ENCODE data around the gene PTPRD.
"Not testable (repeated sequence)": the region's sequence is repeated elsewhere in the genome, so short reads cannot be mapped to it uniquely, and the experiment has no call there.

Gene PTPRD

DNA sequence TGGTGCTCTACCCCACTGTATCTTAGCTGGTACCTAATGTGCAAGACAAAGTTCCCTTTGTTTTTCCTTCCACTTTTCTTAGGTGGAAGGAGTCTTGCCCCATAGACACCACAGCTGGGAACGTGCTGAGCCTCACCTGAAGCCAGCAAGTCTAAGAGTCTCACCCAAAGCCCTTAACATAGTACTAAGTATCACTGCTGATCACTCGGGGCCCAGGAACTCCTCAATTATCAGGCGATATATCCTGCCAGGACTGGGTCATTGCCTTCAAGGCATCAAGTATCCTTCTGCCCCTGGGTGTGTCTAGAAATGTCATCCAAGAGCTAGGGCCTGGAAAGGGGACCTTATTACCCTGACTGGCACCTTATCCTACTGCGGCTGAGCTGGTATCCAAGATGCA is 123.9 kb downstream of the PTPRD start:
- DNase-seq (ENCODE audit: low spot score) = no peak
- no peak for FAIRE-seq

DNA sequence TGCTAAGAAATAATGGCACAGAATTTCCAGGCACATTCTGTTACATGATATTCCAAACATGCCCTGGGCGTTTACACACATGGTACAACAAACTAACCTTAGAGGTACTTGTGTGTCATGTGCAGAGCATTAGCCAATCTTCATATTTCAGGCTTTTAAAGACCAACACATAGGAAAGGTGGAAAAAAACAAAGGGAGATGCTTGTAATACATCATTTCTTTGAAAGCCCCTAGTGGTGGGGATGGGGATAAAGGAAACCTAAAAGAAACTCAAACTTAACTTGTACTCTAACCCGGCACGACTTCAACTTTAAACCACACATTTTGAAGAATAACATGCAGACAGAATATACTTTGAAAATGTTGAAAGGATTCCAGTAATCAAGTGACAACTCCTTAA is 133.6 kb downstream of the PTPRD start:
- FAIRE-seq = no peak
- DNase-seq (ENCODE audit: low spot score) = no peak

DNA sequence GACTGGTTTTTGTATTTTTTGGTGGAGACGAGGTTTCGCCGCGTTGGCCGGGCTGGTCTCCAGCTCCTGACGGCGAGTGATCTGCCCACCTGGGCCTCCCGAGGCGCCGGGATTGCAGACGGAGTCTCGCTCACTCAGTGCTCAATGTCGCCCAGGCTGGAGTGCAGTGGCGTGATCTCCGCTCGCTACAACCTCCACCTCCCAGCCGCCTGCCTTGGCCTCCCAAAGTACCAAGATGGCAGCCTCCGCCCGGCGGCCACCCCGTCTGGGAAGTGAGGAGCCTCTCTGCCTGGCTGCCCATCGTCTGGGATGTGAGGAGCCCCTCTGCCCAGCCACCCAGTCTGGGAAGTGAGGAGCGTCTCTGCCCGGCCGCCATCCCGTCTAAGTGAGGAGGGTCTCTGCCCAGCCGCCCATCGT is 163.6 kb downstream of the PTPRD start:
- not testable (repeated sequence) for DNase-seq (ENCODE audit: low spot score); FAIRE-seq

DNA sequence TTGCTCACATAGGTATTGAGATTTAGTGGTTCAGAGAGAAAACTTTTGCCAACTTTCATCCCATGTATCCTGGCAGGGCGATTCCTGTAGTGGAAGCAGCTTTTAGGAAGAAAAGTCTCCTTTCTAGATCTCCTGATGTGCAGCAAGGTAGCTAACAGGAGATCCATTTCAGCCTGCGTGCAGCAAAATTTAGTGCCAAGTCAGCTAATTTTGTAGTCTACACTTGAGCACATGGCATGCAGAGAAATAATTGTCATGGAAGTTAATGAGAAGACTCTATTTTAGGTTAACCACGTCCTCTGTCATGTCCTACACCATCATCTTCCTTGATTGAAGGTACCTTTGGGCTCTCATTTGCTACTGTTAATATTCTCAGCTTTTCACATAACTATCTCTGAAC is 165.8 kb downstream of the PTPRD start:
- FAIRE-seq (no peak), DNase-seq (ENCODE audit: low spot score) (no peak)

DNA sequence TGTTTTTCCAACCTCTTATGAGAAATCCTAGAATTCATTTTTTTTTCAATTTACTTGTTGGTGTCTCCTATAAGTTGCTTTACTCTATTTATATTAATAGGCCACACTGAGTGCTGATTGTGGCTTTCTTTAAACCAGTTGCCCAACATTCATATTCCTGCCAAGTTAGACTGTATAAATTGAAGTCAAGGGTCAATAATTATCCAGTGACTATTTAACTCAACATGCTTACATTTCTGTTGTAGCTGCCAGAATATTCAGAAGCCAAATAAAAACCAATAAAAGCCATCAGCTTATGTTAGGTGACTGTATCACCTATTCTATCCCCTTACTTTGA is 169.0 kb downstream of the PTPRD start:
- no peak for FAIRE-seq

DNA sequence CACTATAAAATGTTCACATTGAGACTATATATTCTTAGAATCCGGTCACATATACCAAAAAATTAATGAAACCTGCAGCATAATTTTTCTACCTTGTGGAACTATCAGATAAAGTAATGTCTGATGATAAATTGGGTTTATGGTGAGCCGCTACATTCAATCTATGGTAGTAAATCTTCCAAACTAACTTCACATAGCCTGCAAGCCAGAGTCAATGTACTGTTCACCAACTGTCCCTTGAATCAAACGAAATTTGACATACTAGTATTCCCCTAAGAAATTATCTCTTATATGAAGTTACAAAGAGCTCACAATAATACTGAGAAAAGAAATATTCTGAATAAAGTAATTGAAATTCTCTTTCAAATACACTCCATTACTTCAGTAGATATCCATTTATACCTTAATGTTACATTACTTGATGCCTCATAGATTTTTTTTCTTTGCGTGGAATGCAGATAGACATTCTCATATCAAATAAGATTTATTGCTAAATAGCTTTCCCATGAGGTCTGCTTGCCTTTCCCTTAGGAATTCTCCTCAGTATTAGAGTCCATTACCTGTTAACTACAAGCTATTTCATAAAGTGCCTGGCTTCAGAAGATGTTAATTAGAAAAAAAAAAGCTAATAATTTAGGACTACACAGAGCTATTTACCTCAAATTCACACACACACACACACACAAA is 169.5 kb downstream of the PTPRD start:
- DNase-seq (ENCODE audit: low spot score) (no peak), FAIRE-seq (no peak)

More for the DNA sequence above, 169.0 kb downstream of the PTPRD start:
- DNase-seq (ENCODE audit: low spot score) = no peak

DNA sequence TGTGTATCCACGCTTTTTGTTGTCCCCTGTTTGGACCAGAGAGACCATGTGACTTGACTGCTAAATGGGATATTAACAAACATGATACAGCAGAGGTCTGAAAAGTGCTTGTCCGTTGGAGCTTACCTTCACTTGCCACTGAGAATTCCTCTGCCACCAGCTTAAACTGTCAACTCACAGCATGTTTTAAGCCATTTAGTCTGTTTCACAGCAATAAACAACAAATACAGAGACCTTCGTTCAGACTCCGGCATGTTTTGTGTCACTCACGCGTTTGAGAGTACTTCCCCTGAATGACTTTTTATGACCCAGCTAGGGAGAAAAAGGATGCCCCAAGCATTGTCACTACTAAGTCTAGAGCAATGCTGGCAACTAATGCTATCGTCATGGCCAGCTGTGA is 173.8 kb downstream of the PTPRD start:
- DNase-seq (ENCODE audit: low spot score) = no peak
- no peak for FAIRE-seq

DNA sequence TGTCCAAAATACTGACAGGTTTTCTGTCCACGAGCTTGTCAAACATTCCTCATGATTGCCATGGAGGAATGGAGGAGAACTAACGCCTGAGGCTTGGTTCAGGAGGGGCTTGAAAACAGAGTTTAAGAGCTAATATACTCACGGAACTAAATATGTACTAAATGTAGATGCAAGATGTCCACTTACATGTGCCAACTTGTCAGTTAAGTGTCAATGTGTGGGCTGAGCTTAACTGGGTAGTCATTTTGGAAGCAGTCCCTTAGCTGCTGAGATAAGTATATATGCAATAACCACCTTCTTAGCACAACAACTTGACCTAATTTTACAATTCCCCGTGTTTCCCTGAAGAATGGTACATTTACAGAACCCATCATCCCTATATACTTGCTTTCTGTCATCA is 176.0 kb downstream of the PTPRD start:
- FAIRE-seq (no peak), DNase-seq (ENCODE audit: low spot score) (no peak)

DNA sequence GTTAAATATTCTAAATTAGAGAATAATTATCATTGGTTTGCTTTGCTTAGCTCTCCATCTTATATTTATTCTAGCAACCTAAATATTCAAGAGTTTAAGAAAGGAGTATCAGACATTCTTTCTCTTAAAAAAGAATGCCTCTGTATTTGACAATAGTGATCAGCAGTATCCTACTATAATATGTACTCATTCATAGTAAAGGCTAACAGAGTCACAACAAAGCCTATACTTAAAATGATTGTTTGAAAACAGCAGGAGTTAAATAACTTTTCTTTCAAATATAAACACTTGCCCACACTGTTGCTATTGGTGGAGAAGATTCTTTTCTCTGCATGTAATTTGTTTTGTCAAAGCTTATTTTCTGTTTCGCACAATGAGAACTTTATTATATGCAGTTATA is 178.4 kb downstream of the PTPRD start:
- DNase-seq (ENCODE audit: low spot score) (no peak), FAIRE-seq (no peak)

DNA sequence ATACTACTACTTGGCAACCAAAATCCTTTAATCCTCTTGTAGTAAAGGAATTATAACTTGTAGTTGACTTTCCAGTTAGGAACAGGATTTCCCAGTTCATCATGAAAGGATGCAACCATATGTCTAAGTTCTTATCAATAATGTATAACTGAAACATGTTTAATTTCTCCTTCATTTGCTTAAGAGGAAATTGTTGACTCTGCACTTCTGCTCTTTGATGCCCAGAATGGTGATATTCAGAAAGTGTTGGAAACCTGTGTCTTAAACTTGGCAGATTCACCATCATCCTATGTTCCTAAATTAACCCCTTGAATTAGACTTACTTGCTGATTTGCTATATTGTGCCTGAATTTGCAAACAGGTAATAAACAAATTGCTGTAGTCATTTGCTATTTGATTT is 201.5 kb downstream of the PTPRD start:
- no peak for FAIRE-seq
- no peak for DNase-seq (ENCODE audit: low spot score)

DNA sequence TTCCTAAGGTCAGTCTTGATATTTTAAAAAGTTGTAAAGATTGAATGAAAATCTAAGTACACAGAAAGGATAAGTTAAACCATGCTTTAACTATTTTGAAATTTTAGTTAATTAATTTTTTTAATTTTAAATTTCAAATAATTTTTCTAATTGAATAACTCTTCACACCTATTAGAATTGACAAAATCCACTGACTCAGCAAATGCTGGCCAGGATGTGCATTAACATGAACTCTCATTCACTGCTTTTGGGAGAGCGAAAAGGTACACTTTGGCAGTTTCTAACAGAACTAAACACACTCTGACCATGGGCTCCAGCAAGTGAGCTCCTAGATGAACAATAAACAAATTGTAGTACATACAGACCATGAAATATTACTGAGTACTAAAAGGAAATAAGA is 209.5 kb downstream of the PTPRD start:
- FAIRE-seq = no peak
- no peak for DNase-seq (ENCODE audit: low spot score)

DNA sequence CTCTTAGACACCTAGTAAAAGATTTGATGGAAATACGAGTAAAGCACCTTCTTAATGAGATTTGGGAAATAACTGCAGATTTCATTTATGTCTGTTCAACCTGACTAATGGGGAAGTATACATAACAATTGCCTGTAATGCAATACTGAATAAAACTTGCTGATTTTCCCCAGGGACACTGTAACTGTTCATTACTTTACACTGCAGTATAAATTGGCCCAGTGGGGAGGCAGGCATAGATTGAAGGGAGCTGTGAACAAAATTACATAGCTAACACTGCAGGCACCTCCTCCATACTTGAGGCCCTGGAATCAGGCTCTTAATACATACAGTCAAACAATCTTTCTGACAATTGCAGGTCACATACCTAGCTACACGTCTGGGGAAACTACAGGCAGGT is 216.2 kb downstream of the PTPRD start:
- FAIRE-seq = no peak
- DNase-seq (ENCODE audit: low spot score) = no peak

DNA sequence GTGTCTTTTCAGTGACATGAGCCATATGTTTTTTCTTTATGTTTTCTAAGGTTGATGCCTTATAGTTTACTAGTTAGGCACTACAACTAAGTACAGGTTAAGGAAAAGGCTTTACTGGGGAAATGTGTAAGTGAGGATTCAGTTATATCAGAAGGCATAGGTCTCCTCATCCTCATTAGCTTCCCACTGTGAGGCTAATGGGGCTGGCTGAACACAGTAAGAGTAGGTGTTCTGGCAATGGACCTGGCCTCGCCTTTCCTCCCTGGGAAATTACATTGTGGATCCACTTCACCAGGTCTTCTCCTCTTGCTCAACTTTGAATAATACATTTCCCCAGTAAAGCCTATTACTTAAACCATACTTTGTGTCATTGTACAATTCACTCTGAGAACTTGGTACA is 225.5 kb downstream of the PTPRD start:
- no peak for FAIRE-seq
- no peak for DNase-seq (ENCODE audit: low spot score)

DNA sequence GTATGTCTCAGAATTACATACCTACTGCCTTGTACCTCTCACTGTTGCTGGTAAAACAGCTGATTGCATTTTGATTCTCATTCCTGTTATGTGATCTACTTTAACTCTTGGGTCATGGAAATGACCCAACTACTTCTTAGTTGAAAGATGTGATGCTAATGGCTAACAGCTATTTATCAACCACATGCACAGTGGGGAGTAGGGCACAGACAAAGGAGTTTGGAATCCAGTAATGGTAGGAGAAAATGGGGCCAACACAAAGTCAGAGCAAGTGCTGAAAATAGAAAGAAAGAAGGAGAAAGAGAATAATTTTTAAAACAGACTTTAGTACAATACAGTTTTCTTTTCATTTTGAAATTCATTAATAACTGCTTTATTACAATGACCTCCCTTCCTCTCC is 241.0 kb downstream of the PTPRD start:
- DNase-seq (ENCODE audit: low spot score) (no peak), FAIRE-seq (no peak)

DNA sequence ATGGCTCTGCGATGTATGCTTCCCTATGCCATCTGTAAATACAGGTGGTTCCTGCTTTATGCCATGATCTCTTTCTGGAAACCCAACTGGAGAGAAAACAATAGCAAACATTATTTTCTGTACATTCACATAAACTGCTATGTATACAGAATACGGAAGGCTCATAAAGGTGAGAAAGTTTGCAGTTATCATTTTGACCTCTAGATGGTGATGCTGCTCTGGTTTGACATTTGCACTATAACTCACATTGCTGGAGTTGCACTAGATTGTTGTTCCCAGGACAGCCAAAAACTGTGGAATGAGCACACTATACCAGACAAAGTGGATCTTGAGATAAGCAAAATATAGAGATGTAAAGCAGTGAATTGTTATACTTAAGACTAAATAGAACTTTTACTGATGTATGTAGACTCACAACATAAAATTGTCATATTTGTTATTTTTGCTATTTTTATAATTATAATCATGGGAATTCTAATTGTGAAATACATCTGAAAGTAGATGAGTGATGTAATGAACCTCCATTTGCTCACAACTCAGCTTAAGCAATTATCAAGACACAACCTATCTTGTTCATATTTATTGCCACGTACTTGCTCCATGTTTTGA is 246.5 kb downstream of the PTPRD start:
- DNase-seq (ENCODE audit: low spot score) (peak; percentile 13), FAIRE-seq (peak; percentile 16)

DNA sequence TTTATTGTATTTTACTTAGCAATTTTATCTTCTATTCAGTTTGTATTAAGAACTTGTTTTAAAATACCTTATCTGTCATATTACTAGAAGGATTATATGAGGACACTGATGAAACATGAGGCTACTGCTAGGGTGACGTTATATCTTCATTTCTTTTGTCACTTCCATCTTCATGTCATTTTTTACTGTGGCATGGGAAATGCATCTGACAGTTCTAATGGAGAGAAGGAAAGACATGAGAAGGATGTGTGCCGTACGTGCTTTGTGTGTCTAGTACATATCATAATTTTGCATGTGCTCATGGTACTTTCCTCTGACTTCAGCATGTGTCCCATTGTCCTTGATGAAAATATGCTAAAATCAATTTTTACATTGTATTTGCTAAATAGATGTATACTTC is 258.2 kb downstream of the PTPRD start:
- FAIRE-seq = no peak

DNA sequence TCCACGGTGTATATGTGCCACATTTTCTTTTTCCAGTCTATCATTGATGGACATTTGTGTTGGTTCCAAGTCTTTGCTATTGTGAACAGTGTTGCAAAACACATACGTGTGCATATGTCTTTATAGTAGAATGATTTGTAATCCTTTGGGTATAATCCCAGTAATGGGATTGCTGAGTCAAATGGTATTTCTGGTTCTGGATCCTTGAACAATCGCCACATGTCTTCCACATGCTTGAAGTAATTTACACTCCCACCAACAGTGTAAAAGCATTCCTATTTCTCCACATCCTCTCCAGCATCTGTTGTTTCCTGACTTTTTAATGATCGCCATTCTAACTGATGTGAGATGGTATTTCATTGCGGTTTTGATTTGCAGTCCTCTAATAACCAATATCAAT is 267.2 kb downstream of the PTPRD start:
- FAIRE-seq; DNase-seq (ENCODE audit: low spot score): not testable (repeated sequence)

More for the DNA sequence above, 258.2 kb downstream of the PTPRD start:
- no peak for DNase-seq (ENCODE audit: low spot score)

DNA sequence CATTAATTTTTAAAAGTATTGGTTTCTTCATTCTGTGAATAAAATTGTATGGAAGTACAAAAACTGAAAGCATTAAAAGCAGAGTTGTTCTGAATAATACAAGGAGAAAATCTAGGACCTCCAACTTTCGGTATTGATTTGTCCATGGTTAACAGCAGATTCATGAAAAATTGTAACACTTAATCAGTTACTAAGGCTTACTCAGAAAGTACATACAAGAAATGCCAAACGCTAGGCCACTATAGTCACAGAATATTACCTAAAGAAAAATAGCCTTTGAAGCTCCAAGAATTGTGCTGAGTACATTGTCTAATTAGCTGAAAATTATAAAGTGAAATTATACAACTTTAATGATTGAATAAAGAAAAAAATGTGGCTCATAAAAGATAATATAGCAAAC is 271.7 kb downstream of the PTPRD start:
- no peak for DNase-seq (ENCODE audit: low spot score)
- no peak for FAIRE-seq

DNA sequence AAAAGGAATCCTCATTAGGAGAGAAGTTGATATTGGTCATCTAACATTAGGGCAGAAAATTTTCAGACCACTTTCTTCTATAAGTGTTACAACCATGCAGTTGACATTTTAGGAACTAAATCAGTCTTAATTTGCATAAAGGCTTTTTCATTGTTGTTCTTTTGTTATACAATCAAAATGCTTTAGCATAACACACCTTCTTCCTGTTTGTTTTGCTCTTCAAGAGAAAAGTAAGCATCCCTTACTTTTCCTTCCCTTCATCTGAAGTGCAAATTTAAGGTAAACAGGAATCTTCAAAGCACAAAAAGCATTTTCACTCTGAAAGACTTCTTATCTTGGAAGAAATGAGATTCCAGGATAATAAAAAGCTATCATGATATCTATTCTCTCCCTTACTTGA is 273.6 kb downstream of the PTPRD start:
- no peak for DNase-seq (ENCODE audit: low spot score)
- no peak for FAIRE-seq

DNA sequence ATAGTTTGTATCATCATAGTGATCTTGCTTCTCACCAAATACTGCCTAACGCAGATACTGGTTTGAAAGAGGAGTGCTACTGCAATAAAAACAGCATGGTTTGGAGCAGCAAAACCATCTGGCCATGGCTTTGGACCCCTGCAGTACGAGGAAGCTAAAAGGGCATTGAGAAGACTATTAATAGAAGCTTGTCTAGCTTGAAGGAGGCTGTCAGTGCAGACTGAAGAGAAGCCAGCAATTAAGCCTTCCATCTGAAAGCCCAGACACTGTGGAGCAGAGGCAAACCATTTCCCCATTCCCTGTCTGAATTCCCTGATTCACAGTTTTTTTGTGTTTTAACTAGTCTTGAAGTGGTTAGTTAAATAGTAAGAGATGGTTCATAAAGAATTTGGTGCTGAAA is 281.6 kb downstream of the PTPRD start:
- no peak for DNase-seq (ENCODE audit: low spot score)
- FAIRE-seq = no peak

DNA sequence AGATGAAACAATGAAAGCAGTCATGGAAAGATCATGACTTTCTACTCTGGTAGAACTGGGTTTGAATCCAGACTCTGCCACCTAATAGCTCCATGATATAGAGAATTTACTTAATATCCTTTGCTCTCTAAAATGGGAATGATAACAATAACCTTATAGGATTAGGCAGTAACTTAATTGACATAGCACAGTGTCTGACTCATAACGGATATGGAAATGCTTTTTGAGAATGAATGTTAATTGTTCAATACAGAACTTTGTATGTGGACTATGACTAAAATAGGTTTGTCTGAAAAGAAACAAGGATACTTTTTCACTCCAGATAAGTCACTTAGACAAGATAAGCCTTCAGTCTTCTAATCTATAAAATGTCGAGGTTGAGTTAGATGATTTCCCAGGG is 330.7 kb downstream of the PTPRD start:
- DNase-seq (ENCODE audit: low spot score) = no peak
- FAIRE-seq = no peak

DNA sequence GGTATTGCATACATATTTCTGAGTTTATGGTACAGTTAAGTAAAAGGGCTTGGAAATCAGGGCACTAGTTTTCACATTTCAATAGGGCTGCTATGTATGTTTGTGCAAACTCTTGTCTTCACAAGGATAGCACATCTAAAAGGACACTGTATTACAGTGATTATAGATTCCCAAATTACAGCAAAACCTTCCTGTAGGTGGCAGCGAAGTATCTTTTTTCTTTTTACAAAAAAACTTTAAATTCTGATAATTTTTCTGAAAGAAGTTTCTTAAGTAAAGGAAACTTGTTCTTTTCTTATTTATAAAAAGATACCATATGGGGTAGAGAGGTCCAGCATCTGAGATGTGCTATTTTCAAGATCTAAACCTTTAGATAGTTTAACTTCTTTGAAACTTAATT is 337.8 kb downstream of the PTPRD start:
- no peak for FAIRE-seq
- no peak for DNase-seq (ENCODE audit: low spot score)

DNA sequence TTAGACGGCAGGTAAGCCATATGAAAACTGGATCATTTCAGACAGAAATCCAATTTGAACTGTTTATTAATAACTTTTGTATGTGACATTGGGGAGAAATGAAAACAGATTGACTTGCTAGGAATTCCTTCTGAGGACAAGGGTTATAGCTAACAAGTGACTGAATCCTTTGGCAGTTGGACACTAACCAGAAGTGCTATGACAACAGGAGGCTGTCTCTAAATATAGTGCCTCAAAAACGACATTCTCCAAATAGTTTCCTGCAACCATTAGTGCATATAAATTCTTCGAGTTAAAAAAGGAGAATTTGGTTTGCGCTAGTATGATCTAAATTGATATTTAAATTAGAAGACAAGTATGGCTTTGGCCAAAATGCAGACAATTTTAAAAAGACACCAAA is 338.6 kb downstream of the PTPRD start:
- peak; percentile 44 for DNase-seq (ENCODE audit: low spot score)
- no peak for FAIRE-seq

DNA sequence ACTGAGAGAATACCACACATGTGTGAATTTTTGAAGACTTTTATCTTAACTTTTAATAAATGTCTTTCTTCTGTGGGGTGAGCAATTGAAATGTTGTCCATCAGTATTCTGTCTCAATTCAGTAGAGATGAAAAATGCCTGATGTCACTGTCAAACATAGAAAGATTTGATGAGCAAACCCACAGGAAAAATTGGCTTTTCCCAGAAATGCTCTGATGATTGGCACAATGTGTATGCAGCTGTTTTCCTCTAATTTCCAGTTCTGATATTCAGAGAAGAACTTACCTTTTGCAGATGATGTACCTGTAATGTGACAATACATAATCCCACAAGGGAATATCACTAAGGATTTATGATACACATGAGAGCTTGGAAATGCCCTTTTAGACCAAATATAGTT is 340.0 kb downstream of the PTPRD start:
- no peak for FAIRE-seq
- DNase-seq (ENCODE audit: low spot score) = no peak
